BLaER1 (cell line): Measurements from ENCODE around the gene CUTC.

ENCODE experiments used
- H3K27ac ChIP-seq: shearing (Covaris generic); formaldehyde crosslinking; 2 replicates; pipeline ENCODE4 v1.8.1; 2022
- H3K27me3 ChIP-seq: shearing (Covaris generic); formaldehyde crosslinking; 2 replicates; pipeline ENCODE4 v1.8.1; 2022
- H3K36me3 ChIP-seq: shearing (Covaris generic); formaldehyde crosslinking; 2 replicates; pipeline ENCODE4 v1.8.1; 2022
- H3K4me1 ChIP-seq: shearing (Covaris generic); formaldehyde crosslinking; 2 replicates; pipeline ENCODE4 v1.8.1; 2022
- H3K4me2 ChIP-seq: shearing (Covaris generic); formaldehyde crosslinking; 2 replicates; pipeline ENCODE4 v1.8.1; 2022
- H3K4me3 ChIP-seq: shearing (Covaris generic); formaldehyde crosslinking; 2 replicates; pipeline ENCODE4 v1.8.1; 2022
- H3K9ac ChIP-seq: shearing (Covaris generic); formaldehyde crosslinking; 2 replicates; pipeline ENCODE4 v1.8.1; 2022
- H3K9me3 ChIP-seq: shearing (Covaris generic); formaldehyde crosslinking; 2 replicates; pipeline ENCODE4 v1.8.1; 2022
- H4K20me1 ChIP-seq: shearing (Covaris generic); formaldehyde crosslinking; 2 replicates; pipeline ENCODE4 v1.8.1; 2022
- Cebpa-rat ChIP-seq: shearing (Covaris generic); IDR thresholded peaks from 2 replicates; pipeline ENCODE4 v1.8.1; 2022

CUTC gene

GRCh38 chr10:99779335-99779734, 47.3 kb downstream of the CUTC start:
- Histone ChIP-seq H3K36me3 (no peaks in the 10 kb centered on the region), H3K4me2 (no peak overlapping the region), H4K20me1 (no peaks in the 10 kb centered on the region), H3K9ac (no peak overlapping the region), H3K9me3 (no peaks in the 10 kb centered on the region), H3K27me3 (no peaks in the 10 kb centered on the region), H3K27ac (no peak overlapping the region), H3K4me3 (no peak overlapping the region), H3K4me1 (peaks cover 24% of the 10 kb centered on the region)
- TF ChIP-seq Cebpa-rat = no peak

- no peaks in the 10 kb centered on the region for H3K9me3 ChIP-seq
- TF ChIP-seq Cebpa-rat = no peak
- no peak overlapping the region for H3K4me3 ChIP-seq
- no peaks in the 10 kb centered on the region for H3K27me3 ChIP-seq
- no peaks in the 10 kb centered on the region for H4K20me1 ChIP-seq
- H3K4me2 ChIP-seq = no peak overlapping the region
- H3K4me1 ChIP-seq = peaks cover 20% of the 10 kb centered on the region
- no peak overlapping the region for H3K9ac ChIP-seq
- H3K36me3 ChIP-seq = no peaks in the 10 kb centered on the region
- no peak overlapping the region for H3K27ac ChIP-seq
Observed at GRCh38 chr10:99781734-99782429, 49.8 kb downstream of the CUTC start.

DNA sequence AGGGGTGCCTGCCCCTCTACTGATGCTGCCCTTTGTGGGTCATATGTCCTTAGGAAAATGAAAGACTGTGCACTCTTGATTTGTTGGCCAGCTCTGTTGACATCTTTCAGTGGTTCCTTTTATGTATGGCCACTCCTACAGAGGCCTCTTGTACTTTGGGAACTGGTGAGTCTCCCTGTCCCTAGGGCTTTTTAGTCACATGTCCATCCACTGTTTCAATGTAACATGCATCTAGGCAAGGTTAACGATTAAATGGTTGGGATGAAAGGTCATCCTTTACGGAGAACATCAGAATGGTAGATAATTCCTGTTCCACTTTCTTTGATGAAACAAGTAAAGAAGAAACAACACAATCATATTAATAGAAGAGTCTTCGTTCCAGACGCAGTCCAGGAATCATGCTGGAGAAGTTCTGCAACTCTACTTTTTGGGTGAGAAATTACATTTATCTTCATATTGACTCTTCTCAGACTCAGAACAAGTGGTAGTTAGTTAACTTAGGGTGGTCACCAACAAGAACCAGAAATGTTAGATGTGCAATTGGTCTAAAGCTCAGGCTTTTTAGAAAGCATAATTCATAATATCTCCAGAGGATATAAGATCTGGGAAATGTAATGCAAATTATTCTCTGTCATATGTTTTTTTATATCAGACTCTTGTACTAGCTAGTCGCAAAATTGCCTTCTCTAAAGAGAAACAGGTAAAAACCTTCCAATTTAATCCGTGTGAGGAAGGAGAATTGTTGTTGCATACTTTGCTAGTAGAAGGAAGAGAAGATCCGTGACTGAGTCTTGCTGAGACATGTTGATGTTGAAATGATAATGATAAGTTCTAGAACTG, 50.6 kb downstream of the CUTC start, which contains the start of gene ABCC2:
Gene ABCC2, plus strand, starts transcription at position 194 of the 840 bp plus-strand sequence. Its CDS starts 205 bp downstream, at position 399.
- H3K4me2 ChIP-seq = no peak within 1 kb of the TSS
- no peak for TF ChIP-seq Cebpa-rat

DNA sequence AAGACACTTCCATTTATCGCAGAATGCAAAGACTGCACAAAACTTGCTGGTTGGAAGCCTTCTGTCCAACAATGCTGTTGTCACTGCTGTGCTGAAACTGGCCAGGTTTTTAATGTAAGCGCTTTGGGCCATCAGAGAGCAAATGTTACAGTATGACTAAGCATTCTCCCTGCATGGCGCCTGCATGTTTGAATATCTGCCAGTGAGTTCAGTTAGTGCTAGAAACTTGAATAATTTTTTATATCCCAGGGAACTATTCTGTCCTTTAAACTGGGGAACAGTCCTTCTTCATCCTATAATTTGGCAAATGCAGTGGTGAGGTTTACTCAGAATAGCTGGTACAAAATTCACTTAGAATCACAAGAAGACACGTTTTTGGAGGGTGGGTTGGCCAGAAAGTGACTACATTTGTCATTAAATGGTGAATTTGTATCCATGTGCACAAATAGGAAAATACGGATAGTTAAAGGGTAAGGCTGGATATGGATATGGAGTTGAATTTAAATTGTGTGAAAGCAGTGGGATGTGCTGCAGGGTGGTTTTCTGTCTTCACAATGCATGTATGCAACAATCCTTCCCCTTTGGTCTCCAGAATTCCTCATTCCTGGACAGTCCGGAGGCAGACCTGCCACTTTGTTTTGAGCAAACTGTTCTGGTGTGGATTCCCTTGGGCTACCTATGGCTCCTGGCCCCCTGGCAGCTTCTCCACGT, 52.1 kb downstream of the CUTC start:
- Histone ChIP-seq H3K27ac (no peak overlapping the region), H3K9ac (no peak overlapping the region), H3K4me2 (no peak overlapping the region), H4K20me1 (no peaks in the 10 kb centered on the region), H3K27me3 (no peaks in the 10 kb centered on the region), H3K9me3 (no peaks in the 10 kb centered on the region), H3K4me3 (no peak overlapping the region), H3K4me1 (peaks cover 5% of the 10 kb centered on the region; the same call in 1 of the 2 replicates), H3K36me3 (no peaks in the 10 kb centered on the region)
- no peak for TF ChIP-seq Cebpa-rat

More for the DNA sequence above, 50.6 kb downstream of the CUTC start, which contains the start of gene ABCC2:
- no peak within 1 kb of the TSS for H3K27ac ChIP-seq
- peaks cover 12% of the 10 kb centered on the region for H3K4me1 ChIP-seq
- H3K4me3 ChIP-seq = no peak within 1 kb of the TSS
- H3K36me3 ChIP-seq = no peaks in the 10 kb centered on the region
- H3K27me3 ChIP-seq = no peaks in the 10 kb centered on the region
- H4K20me1 ChIP-seq = no peaks in the 10 kb centered on the region
- H3K9ac ChIP-seq = no peak within 1 kb of the TSS
- no peaks in the 10 kb centered on the region for H3K9me3 ChIP-seq

DNA sequence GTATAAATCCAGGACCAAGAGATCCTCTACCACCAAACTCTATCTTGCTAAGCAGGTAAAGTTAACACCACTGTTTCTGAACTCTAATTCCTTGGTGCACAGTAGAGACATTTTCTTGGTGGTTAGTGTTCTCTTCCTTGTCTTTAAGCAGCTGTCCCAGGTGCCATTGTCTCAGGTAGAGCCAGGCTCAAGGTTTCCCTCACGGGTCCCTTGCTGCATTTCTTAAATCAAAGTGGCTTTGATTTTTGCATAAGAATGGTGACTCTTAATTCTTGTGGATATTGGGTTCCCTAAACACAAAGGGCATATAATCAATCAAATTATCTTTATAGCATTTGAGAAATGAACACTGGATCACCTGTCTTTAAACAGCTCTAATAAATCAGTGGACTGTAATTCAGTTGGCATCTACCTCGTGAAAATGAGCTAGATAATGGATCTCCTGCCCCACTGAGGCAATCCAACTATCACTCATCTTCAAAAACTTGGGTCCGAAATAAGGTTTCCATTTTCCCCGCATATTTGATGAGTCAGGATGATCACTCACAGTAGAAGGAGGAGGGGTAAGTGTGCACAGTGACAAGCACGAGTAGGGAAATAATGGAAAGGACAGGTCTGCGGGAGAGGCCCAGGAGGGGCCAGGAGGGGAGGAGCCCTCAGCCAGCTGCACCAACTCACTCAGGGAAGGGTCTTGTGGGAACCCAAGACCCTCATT, 52.9 kb downstream of the CUTC start:
- Histone ChIP-seq H3K4me2 (no peak overlapping the region), H3K27ac (no peak overlapping the region)
- TF ChIP-seq Cebpa-rat = no peak

DNA sequence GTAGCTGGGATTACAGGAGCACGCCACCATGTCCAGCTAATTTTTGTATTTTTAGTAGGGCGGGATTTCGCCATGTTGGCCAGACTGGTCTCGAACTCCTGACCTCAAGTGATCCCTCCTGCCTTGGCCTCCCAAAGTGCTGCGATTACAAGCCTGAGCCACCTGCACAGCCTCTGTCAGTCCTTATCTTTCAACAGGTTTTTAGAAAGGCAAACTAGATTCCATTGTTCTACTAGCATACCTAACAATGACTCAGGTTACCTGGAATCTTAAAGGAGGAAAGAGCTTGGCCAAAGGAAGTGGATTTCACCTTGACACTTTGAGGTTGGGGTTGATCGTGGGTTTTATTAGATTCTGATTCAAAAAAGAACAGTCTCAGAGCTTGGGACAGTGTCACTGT, 53.6 kb downstream of the CUTC start:
- Histone ChIP-seq H3K4me3 (no peak overlapping the region), H3K27ac (no peak overlapping the region), H3K36me3 (no peaks in the 10 kb centered on the region), H3K4me1 (no peaks in the 10 kb centered on the region), H3K9me3 (no peaks in the 10 kb centered on the region), H4K20me1 (no peaks in the 10 kb centered on the region), H3K4me2 (no peak overlapping the region), H3K9ac (no peak overlapping the region), H3K27me3 (no peaks in the 10 kb centered on the region)
- TF ChIP-seq Cebpa-rat = no peak

More for the DNA sequence above, 52.9 kb downstream of the CUTC start:
- no peaks in the 10 kb centered on the region for H4K20me1 ChIP-seq
- H3K36me3 ChIP-seq = no peaks in the 10 kb centered on the region
- no peaks in the 10 kb centered on the region for H3K9me3 ChIP-seq
- no peak overlapping the region for H3K4me3 ChIP-seq
- no peaks in the 10 kb centered on the region for H3K27me3 ChIP-seq
- no peaks in the 10 kb centered on the region for H3K4me1 ChIP-seq
- H3K9ac ChIP-seq = no peak overlapping the region

DNA sequence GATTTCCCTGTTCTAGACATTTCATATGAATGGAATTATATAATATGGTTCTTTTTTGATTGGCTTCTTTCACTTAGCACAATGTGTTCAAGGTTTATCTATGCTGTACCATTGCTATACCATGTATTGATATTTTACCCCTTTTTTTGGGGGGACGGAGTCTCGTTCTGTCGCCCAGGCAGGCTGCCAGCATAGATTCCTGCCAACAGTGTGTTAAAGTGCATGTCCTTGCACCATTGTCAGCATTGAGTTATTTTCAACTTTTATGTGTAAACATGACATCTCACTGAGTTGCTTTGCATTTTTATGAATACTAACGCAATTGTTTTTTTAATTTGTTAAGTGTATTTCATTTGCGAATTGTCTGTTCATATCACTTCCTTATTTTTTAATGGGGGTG, 55.3 kb downstream of the CUTC start:
- Histone ChIP-seq H3K4me1 (no peaks in the 10 kb centered on the region), H3K4me3 (no peak overlapping the region), H3K36me3 (no peaks in the 10 kb centered on the region), H3K9me3 (no peaks in the 10 kb centered on the region), H3K9ac (no peak overlapping the region), H4K20me1 (no peaks in the 10 kb centered on the region), H3K4me2 (no peak overlapping the region), H3K27ac (no peak overlapping the region), H3K27me3 (no peaks in the 10 kb centered on the region)
- TF ChIP-seq Cebpa-rat = no peak

DNA sequence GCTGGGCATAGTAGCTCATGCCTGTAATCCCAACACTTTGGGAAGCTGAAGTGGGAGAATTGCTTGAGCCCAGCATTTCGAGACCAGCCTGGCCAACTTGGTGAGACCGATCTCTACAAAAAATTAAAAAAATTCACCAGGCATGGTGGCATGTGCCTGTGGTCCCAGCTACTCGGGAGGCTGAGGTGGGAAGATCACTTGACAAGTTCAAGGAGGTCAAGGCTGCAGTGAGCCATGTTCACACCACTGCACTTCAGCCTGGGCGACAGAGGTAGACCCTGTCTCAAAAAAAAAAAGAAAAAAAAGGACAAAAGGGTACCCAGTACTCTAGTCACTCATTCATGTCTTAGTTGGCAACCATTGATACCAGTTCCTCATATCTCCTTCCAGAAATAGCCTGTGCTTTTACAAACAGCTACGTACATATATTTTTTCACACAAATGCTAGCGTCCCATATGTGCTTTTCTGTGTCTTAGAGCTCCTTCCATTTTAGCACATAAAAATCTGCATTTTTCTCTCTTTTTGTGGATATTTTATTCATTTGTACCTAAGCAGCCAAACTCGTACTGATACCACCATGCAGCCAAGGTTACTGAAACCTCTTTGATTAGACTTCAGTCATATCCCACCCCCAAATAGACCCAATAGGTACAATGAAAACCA, 55.9 kb downstream of the CUTC start:
- H3K9me3 ChIP-seq = no peaks in the 10 kb centered on the region
- H3K9ac ChIP-seq = no peak overlapping the region
- TF ChIP-seq Cebpa-rat = no peak
- no peaks in the 10 kb centered on the region for H3K27me3 ChIP-seq
- H4K20me1 ChIP-seq = no peaks in the 10 kb centered on the region
- no peak overlapping the region for H3K4me3 ChIP-seq
- no peaks in the 10 kb centered on the region for H3K36me3 ChIP-seq
- no peaks in the 10 kb centered on the region for H3K4me1 ChIP-seq
- no peak overlapping the region for H3K4me2 ChIP-seq
- no peak overlapping the region for H3K27ac ChIP-seq
